HEK293 (cell line): ENCODE data around the gene LRRC70.

Source experiments
- CTCF ChIA-PET: fragments of 350-600 bp; formaldehyde crosslinking; extraction: SDS; loops from one replicate; lab custom pipeline; 2021; ENCODE audit warnings: antibody characterized with exemption; lab: Yijun Ruan, JAX
- POLR2A ChIA-PET: fragments of 300-600 bp; formaldehyde crosslinking; extraction: SDS; loops from one replicate; lab custom pipeline; 2020; ENCODE audit warnings: antibody characterized with exemption, inconsistent platforms; lab: Yijun Ruan, JAX
- H3K27ac ChIP-seq: fragments of 200-500 bp; sonication (Bioruptor generic); 2 replicates; pipeline ENCODE4 v1.5.1; 2014; ENCODE audit warnings: low read depth, low read length, control low read depth, inconsistent platforms; ENCODE audit errors: extremely low read depth
- H3K36me3 ChIP-seq, 2 experiments: fragments of 200-500 bp in 1 of 2; sonication (Bioruptor generic) in 1 of 2; 1 replicate in 1 of 2; 2 replicates in 1 of 2; pipeline ENCODE4 v1.5.1; 2014 to 2017; ENCODE audit warnings: inconsistent platforms in 2 of 2, low read length in 2 of 2; ENCODE audit not compliant: control insufficient read depth in 2 of 2, insufficient read depth in 1 of 2
- H3K4me1 ChIP-seq: fragments of 200-500 bp; sonication (Bioruptor generic); 2 replicates; pipeline ENCODE4 v1.5.1; 2014; ENCODE audit warnings: mild to moderate bottlenecking, low read length, inconsistent platforms; ENCODE audit not compliant: control insufficient read depth, insufficient read depth
- H3K4me3 ChIP-seq: 2 replicates; pipeline ENCODE4 v1.5.1; 2011; ENCODE audit warnings: low read depth, mild to moderate bottlenecking, control low read depth, low read length, moderate library complexity
- H3K9me3 ChIP-seq: fragments of 200-500 bp; sonication (Bioruptor generic); 2 replicates; pipeline ENCODE4 v1.5.1; 2014; ENCODE audit warnings: low read depth, low read length, inconsistent platforms; ENCODE audit not compliant: control insufficient read depth, insufficient read depth
- BCL11A ChIP-seq: fragments of 450-650 bp; formaldehyde crosslinking; IDR thresholded peaks from 2 replicates; pipeline ENCODE4 v1.5.1; 2016; ENCODE audit warnings: low read depth, missing biosample characterization, missing genetic modification characterization
- GLIS1 ChIP-seq: fragments of 450-650 bp; formaldehyde crosslinking; IDR thresholded peaks from 2 replicates; pipeline ENCODE4 v1.5.1; 2016; ENCODE audit warnings: missing biosample characterization, missing genetic modification characterization
- GLIS2 ChIP-seq: fragments of 450-650 bp; formaldehyde crosslinking; IDR thresholded peaks from 2 replicates; pipeline ENCODE4 v1.5.1; 2016; ENCODE audit warnings: missing biosample characterization, missing genetic modification characterization
- OVOL3 ChIP-seq: fragments of 450-650 bp; formaldehyde crosslinking; IDR thresholded peaks from 2 replicates; pipeline ENCODE4 v1.5.1; 2016; ENCODE audit warnings: missing biosample characterization, missing genetic modification characterization
- SP3 ChIP-seq: fragments of 450-650 bp; formaldehyde crosslinking; IDR thresholded peaks from 2 replicates; pipeline ENCODE4 v1.5.1; 2016; ENCODE audit warnings: missing biosample characterization, missing genetic modification characterization
- ZBTB1 ChIP-seq: fragments of 450-650 bp; formaldehyde crosslinking; IDR thresholded peaks from 2 replicates; pipeline ENCODE4 v1.5.1; 2016; ENCODE audit warnings: missing biosample characterization, missing genetic modification characterization
- ZBTB8A ChIP-seq: fragments of 450-650 bp; formaldehyde crosslinking; IDR thresholded peaks from 2 replicates; pipeline ENCODE4 v1.5.1; 2016; ENCODE audit warnings: missing biosample characterization, missing genetic modification characterization
- ZNF121 ChIP-seq: fragments of 450-650 bp; formaldehyde crosslinking; IDR thresholded peaks from 2 replicates; pipeline ENCODE4 v1.5.1; 2016; ENCODE audit warnings: missing biosample characterization, missing genetic modification characterization
- ZNF221 ChIP-seq: fragments of 450-650 bp; formaldehyde crosslinking; IDR thresholded peaks from 2 replicates; pipeline ENCODE4 v1.5.1; 2017; ENCODE audit warnings: missing biosample characterization, missing genetic modification characterization, borderline replicate concordance
- ZNF223 ChIP-seq: fragments of 450-650 bp; formaldehyde crosslinking; IDR thresholded peaks from 2 replicates; pipeline ENCODE4 v1.5.1; 2016; ENCODE audit warnings: missing biosample characterization, missing genetic modification characterization
- ZNF239 ChIP-seq: fragments of 450-650 bp; formaldehyde crosslinking; IDR thresholded peaks from 2 replicates; pipeline ENCODE4 v1.5.1; 2016; ENCODE audit warnings: missing biosample characterization, missing genetic modification characterization
- ZNF24 ChIP-seq: fragments of 450-650 bp; formaldehyde crosslinking; IDR thresholded peaks from 2 replicates; pipeline ENCODE4 v1.5.1; 2016; ENCODE audit warnings: missing biosample characterization, missing genetic modification characterization
- ZNF521 ChIP-seq: fragments of 450-650 bp; formaldehyde crosslinking; IDR thresholded peaks from 2 replicates; pipeline ENCODE4 v1.5.1; 2017; ENCODE audit warnings: missing biosample characterization, mild to moderate bottlenecking, missing genetic modification characterization
- ZNF701 ChIP-seq: fragments of 450-650 bp; formaldehyde crosslinking; IDR thresholded peaks from 2 replicates; pipeline ENCODE4 v1.5.1; 2016; ENCODE audit warnings: missing biosample characterization, missing genetic modification characterization
- ZNF76 ChIP-seq: fragments of 450-650 bp; formaldehyde crosslinking; IDR thresholded peaks from 2 replicates; pipeline ENCODE4; 2016; ENCODE audit warnings: low read depth, missing biosample characterization, missing genetic modification characterization, borderline replicate concordance
- ZNF791 ChIP-seq: fragments of 450-650 bp; formaldehyde crosslinking; IDR thresholded peaks from 2 replicates; pipeline ENCODE4 v1.5.1; 2016; ENCODE audit warnings: missing biosample characterization, missing genetic modification characterization
- ZNF837 ChIP-seq: fragments of 450-650 bp; formaldehyde crosslinking; IDR thresholded peaks from 2 replicates; pipeline ENCODE4 v1.5.1; 2016; ENCODE audit warnings: missing biosample characterization, missing genetic modification characterization
- TF ChIP-seq, protein P1 (sequence below): fragments of 450-650 bp; formaldehyde crosslinking; IDR thresholded peaks from 2 replicates; pipeline ENCODE4 v1.5.1; 2016; ENCODE audit warnings: missing biosample characterization, missing genetic modification characterization
- TF ChIP-seq, protein P2 (sequence below): sonication (generic); formaldehyde crosslinking; IDR thresholded peaks from 2 replicates; pipeline ENCODE4 v1.8.1; 2022; ENCODE audit warnings: mild to moderate bottlenecking, moderate library complexity, missing genetic modification reagents
- TF ChIP-seq, protein P3 (sequence below): fragments of 450-650 bp; formaldehyde crosslinking; IDR thresholded peaks from 2 replicates; pipeline ENCODE4; 2016; ENCODE audit warnings: missing biosample characterization, missing genetic modification characterization
- TF ChIP-seq, protein P4 (sequence below): fragments of 450-650 bp; formaldehyde crosslinking; IDR thresholded peaks from 2 replicates; pipeline ENCODE4 v1.5.1; 2016; ENCODE audit warnings: missing biosample characterization, missing genetic modification characterization

The LRRC70 gene

DNA sequence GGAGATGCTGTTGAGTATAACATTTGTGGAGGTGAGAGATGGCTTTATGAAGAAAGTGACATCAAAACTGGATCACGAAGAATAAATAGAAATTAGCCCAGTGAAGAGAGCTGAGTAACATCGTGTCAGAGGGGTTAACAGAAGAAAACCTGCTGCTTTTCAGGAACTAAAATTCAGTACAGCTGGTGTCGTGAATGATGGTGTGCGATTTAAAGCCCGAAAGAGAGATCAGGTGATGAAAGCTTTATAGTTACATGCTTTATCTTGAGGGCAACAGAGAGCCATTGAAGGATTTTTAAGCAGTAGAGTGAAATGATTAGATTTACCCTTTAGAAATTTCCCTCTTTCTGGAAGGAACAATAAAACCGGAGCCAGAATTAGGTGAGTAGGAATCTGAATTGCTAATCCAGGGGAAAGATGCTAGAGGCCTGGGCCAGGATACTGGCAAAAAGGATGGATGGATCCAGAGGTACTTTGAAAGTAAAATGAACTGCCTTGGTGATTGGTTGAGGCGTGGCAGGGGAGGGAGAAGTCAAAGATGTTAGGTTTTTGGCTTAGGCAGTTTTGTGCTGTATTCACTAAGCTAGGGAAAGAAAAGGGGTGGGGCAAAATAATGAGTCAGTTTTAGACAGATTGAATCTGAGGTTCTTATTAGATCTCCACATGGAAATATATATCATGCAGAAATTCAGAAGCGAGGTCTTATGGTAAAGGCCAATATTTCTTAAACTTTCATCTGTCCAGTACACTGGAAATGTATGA is 3.4 kb downstream of the LRRC70 start:
- TF ChIP-seq BCL11A (no peak), GLIS2 (tag by site-specific recombination) (no peak), ZNF701 (tag by site-specific recombination) (no peak), GLIS1 (tag by site-specific recombination) (no peak), ZNF76 (tag by site-specific recombination) (no peak), ZBTB8A (tag by site-specific recombination) (no peak), ZNF521 (tag by site-specific recombination) (no peak), SP3 (tag by site-specific recombination) (no peak), ZNF837 (tag by site-specific recombination) (no peak), OVOL3 (no peak), ZNF223 (tag by site-specific recombination) (no peak)
- TF ChIP-seq, protein P1, sequence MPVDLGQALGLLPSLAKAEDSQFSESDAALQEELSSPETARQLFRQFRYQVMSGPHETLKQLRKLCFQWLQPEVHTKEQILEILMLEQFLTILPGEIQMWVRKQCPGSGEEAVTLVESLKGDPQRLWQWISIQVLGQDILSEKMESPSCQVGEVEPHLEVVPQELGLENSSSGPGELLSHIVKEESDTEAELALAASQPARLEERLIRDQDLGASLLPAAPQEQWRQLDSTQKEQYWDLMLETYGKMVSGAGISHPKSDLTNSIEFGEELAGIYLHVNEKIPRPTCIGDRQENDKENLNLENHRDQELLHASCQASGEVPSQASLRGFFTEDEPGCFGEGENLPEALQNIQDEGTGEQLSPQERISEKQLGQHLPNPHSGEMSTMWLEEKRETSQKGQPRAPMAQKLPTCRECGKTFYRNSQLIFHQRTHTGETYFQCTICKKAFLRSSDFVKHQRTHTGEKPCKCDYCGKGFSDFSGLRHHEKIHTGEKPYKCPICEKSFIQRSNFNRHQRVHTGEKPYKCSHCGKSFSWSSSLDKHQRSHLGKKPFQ (tag by site-specific recombination): no peak
- TF ChIP-seq, protein P2, sequence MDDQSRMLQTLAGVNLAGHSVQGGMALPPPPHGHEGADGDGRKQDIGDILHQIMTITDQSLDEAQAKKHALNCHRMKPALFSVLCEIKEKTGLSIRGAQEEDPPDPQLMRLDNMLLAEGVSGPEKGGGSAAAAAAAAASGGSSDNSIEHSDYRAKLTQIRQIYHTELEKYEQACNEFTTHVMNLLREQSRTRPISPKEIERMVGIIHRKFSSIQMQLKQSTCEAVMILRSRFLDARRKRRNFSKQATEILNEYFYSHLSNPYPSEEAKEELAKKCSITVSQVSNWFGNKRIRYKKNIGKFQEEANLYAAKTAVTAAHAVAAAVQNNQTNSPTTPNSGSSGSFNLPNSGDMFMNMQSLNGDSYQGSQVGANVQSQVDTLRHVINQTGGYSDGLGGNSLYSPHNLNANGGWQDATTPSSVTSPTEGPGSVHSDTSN (CRISPR knock-in tag): no peak
- TF ChIP-seq, protein P3, sequence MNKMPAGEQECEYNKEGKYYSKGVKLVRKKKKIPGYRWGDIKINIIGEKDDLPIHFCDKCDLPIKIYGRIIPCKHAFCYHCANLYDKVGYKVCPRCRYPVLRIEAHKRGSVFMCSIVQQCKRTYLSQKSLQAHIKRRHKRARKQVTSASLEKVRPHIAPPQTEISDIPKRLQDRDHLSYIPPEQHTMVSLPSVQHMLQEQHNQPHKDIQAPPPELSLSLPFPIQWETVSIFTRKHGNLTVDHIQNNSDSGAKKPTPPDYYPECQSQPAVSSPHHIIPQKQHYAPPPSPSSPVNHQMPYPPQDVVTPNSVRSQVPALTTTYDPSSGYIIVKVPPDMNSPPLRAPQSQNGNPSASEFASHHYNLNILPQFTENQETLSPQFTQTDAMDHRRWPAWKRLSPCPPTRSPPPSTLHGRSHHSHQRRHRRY: no peak
- no peaks in the 10 kb centered on the region for H3K4me1 ChIP-seq
- H3K27ac ChIP-seq: no peak overlapping the region
- peaks cover 0 to 5% of the 10 kb centered on the region in 2 experiments; a peak in 1 of 3 replicates for H3K36me3 ChIP-seq
- no peaks in the 10 kb centered on the region for H3K9me3 ChIP-seq
- ChIA-PET CTCF (no interaction called here), POLR2A (no interaction called here)
- no peak overlapping the region for H3K4me3 ChIP-seq

DNA sequence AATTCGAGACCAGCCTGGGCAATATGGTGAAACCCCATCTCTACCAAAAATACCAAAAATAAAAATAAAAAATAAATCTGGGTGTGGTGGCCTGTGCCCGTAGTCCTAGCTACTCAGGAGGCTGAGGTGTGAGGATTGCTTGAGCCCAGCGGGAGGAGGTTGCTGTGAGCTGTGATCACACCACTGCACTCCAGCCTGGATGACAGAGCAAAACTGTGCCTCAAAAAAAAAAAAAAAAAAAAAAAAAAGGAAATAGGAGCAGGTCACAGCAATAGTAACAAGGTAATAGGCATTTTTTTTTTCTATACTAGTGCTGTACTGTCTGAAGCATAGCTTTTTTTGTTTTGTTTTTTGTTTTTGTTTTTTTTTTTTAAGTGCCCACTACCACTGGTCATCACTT is 5.8 kb downstream of the LRRC70 start:
- Histone ChIP-seq H3K4me1 (no peaks in the 10 kb centered on the region), H3K36me3 (peaks cover 0 to 8% of the 10 kb centered on the region in 2 experiments; a peak in 1 of 3 replicates), H3K27ac (no peak overlapping the region), H3K4me3 (no peak overlapping the region), H3K9me3 (no peaks in the 10 kb centered on the region)
- ChIA-PET CTCF (no interaction called here), POLR2A (no interaction called here)
- TF ChIP-seq ZNF239 (no peak), ZNF24 (no peak)

DNA sequence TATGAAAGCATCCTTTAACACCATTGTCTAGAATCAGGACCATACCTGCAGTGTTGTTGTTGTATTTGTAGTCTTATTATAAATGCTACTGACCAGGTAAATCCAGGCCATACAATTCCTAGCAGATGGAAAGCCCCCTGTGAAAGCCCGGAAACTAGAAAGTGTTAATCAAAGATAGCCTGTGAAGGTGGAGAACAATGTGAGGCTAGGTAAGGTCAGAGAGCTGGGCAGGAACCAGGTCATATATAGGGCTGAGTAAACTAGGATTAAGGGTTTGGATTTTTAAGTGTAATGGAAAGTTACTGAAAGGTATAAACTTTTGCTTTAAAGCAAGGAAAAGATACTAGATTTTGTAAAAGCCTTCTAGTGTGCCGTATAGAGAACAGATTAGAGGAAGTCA is 6.7 kb downstream of the LRRC70 start:
- H3K4me1 ChIP-seq: no peaks in the 10 kb centered on the region
- no peak overlapping the region for H3K27ac ChIP-seq
- no peaks in the 10 kb centered on the region for H3K9me3 ChIP-seq
- peaks cover 0 to 8% of the 10 kb centered on the region in 2 experiments; a peak in 1 of 3 replicates for H3K36me3 ChIP-seq
- CTCF ChIA-PET: no interaction called here
- POLR2A ChIA-PET: no interaction called here
- H3K4me3 ChIP-seq: no peak overlapping the region
- TF ChIP-seq ZNF121 (tag by site-specific recombination): no peak
- TF ChIP-seq, protein P4, sequence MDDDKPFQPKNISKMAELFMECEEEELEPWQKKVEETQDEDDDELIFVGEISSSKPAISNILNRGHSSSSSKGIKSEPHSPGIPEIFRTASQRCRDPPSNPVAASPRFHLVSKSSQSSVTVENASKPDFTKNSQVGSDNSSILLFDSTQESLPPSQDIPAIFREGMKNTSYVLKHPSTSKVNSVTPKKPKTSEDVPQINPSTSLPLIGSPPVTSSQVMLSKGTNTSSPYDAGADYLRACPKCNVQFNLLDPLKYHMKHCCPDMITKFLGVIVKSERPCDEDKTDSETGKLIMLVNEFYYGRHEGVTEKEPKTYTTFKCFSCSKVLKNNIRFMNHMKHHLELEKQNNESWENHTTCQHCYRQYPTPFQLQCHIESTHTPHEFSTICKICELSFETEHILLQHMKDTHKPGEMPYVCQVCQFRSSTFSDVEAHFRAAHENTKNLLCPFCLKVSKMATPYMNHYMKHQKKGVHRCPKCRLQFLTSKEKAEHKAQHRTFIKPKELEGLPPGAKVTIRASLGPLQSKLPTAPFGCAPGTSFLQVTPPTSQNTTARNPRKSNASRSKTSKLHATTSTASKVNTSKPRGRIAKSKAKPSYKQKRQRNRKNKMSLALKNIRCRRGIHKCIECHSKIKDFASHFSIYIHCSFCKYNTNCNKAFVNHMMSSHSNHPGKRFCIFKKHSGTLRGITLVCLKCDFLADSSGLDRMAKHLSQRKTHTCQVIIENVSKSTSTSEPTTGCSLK (tag by site-specific recombination): no peak
- TF ChIP-seq ZNF221 (tag by site-specific recombination): no peak
- TF ChIP-seq ZNF791 (tag by site-specific recombination): no peak
- TF ChIP-seq ZBTB1: no peak
- TF ChIP-seq, protein P1 (tag by site-specific recombination): no peak
